GM23248 (cell line): ENCODE results near the gene CTNNBIP1.
"Not testable (repeated sequence)": the region's sequence is repeated elsewhere in the genome, so short reads cannot be mapped to it uniquely, and the experiment has no call there.

Experiments used
- EZH2 ChIP-seq: fragments of 200-600 bp; sonication (generic); IDR thresholded peaks from 2 replicates; pipeline ENCODE4 v1.6.1; 2018; ENCODE audit warnings: antibody characterized with exemption, mild to moderate bottlenecking; ENCODE audit not compliant: insufficient read depth, poor library complexity, severe bottlenecking
- EZH2phosphoT487 ChIP-seq: fragments of 200-600 bp; sonication (generic); IDR thresholded peaks from 2 replicates; pipeline ENCODE4 v1.6.1; 2018; ENCODE audit warnings: antibody characterized with exemption, moderate library complexity, mild to moderate bottlenecking, low read depth; ENCODE audit not compliant: insufficient read depth

GRCh38 chr1:9805972-9806371, 104.1 kb downstream of the CTNNBIP1 start:
- TF ChIP-seq EZH2phosphoT487, EZH2: not testable (repeated sequence)
